ENCODE measurements around the gene SIRPA.

DNA sequence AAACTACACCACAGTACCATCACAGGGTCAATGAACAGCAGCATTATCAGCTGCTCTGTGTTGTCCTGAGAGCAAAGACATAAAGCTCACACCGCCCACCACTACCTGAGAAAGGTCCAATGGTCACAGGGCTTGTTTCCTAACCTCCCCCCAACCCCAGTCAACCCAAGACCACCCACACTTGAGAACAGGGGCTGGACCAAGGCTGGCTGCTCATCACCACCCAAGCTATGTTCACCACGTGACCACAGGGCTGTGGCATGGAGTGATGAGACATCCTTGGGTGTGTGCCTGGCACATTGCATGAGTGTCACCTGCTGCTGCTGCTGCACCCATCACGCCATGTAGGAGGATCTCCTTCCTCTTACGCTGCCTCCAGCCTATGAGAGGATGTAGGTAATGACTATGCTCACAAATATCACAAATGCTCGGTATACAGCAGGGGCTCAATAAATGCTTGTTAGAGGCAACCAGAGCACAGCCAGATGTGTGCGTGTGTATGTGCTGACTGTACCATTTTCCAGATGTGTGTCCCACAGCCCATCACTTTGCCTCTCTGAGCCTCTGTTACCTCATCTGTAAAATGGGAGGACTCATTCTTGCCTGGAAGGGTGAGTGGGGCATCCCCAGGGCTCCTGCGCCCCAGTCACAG is 23.3 kb upstream of the SIRPA start:
- TF ChIP-seq, protein P1, sequence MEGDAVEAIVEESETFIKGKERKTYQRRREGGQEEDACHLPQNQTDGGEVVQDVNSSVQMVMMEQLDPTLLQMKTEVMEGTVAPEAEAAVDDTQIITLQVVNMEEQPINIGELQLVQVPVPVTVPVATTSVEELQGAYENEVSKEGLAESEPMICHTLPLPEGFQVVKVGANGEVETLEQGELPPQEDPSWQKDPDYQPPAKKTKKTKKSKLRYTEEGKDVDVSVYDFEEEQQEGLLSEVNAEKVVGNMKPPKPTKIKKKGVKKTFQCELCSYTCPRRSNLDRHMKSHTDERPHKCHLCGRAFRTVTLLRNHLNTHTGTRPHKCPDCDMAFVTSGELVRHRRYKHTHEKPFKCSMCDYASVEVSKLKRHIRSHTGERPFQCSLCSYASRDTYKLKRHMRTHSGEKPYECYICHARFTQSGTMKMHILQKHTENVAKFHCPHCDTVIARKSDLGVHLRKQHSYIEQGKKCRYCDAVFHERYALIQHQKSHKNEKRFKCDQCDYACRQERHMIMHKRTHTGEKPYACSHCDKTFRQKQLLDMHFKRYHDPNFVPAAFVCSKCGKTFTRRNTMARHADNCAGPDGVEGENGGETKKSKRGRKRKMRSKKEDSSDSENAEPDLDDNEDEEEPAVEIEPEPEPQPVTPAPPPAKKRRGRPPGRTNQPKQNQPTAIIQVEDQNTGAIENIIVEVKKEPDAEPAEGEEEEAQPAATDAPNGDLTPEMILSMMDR (conservative IDR thresholded peaks at IDR 0.05 in 1 of 2, IDR thresholded peaks at IDR 0.05 in 1 of 2; ENCODE audit: low read depth in 1 of 2, low read length in 2 of 2) = no peak
- no peak for TF ChIP-seq EZH2 (IDR thresholded peaks at IDR 0.05; ENCODE audit: low read length, missing control alignments)

All from fibroblast of lung (primary cell).